BLaER1 (cell line): ENCODE results near the gene SLC39A10.
"Not testable (repeated sequence)": the region's sequence is repeated elsewhere in the genome, so short reads cannot be mapped to it uniquely, and the experiment has no call there.

Experiments
- H3K27ac ChIP-seq: shearing (Covaris generic); formaldehyde crosslinking; 2 replicates; pipeline ENCODE4 v1.8.1; 2022
- H3K27me3 ChIP-seq: shearing (Covaris generic); formaldehyde crosslinking; 2 replicates; pipeline ENCODE4 v1.8.1; 2022
- H3K36me3 ChIP-seq: shearing (Covaris generic); formaldehyde crosslinking; 2 replicates; pipeline ENCODE4 v1.8.1; 2022
- H3K4me1 ChIP-seq: shearing (Covaris generic); formaldehyde crosslinking; 2 replicates; pipeline ENCODE4 v1.8.1; 2022
- H3K4me2 ChIP-seq: shearing (Covaris generic); formaldehyde crosslinking; 2 replicates; pipeline ENCODE4 v1.8.1; 2022
- H3K4me3 ChIP-seq: shearing (Covaris generic); formaldehyde crosslinking; 2 replicates; pipeline ENCODE4 v1.8.1; 2022
- H3K9ac ChIP-seq: shearing (Covaris generic); formaldehyde crosslinking; 2 replicates; pipeline ENCODE4 v1.8.1; 2022
- H3K9me3 ChIP-seq: shearing (Covaris generic); formaldehyde crosslinking; 2 replicates; pipeline ENCODE4 v1.8.1; 2022
- H4K20me1 ChIP-seq: shearing (Covaris generic); formaldehyde crosslinking; 2 replicates; pipeline ENCODE4 v1.8.1; 2022
- Cebpa-rat ChIP-seq: shearing (Covaris generic); IDR thresholded peaks from 2 replicates; pipeline ENCODE4 v1.8.1; 2022

Gene SLC39A10

DNA sequence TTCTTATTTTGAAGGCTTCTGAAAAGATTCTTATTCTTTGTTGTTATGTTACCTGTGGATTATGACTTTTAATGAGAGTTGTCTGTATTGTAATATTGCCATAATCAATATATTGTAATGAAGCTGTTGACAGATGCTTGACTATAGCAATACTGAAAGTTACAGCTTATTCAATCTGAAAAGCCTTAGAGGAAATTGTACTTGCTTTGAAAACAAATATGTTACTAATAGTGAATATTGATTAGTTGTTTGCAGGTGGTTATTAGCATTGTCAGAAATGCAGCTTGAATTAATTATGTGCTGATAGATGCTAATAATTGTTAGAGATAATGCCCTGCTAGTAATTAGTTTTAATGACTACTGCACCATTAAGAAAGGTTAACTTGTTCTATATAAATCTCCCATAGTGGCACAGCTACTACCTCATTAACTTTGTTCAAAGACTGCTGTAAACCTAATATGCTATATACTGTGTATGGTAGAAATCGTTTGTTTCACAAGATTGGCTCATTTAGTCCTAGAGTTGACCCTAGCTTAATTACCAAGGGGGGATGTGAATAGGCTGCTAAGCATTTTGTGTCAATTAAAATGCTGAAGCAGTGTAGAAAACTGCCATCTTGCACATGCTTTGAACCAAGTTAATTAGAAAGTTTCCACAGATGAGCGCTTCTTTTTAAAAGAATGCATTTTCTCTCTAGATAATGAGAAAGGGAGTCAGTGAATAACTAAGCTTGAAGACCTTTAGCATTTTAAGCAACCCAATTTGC lies 30.5 kb downstream of the SLC39A10 start:
- H3K4me3 ChIP-seq, result no peak overlapping the region
- H3K4me1 ChIP-seq, result no peaks in the 10 kb centered on the region
- H3K27ac ChIP-seq, result no peak overlapping the region
- H3K9me3 ChIP-seq, result peaks cover 26% of the 10 kb centered on the region
- H3K9ac ChIP-seq, result no peak overlapping the region
- peaks cover 37% of the 10 kb centered on the region; the same call in 1 of the 2 replicates for H3K36me3 ChIP-seq
- no peaks in the 10 kb centered on the region; the same call in 1 of the 2 replicates for H4K20me1 ChIP-seq
- no peaks in the 10 kb centered on the region for H3K27me3 ChIP-seq
- no peak for TF ChIP-seq Cebpa-rat
- no peak overlapping the region for H3K4me2 ChIP-seq

GRCh38 chr2:195692531-195692930 lies 35.5 kb downstream of the SLC39A10 start:
- H3K27me3 ChIP-seq, H3K4me3 ChIP-seq, H3K4me1 ChIP-seq, H4K20me1 ChIP-seq, H3K9ac ChIP-seq, H3K27ac ChIP-seq, H3K4me2 ChIP-seq: not testable (repeated sequence)
- Histone ChIP-seq H3K9me3 (peaks cover 58% of the 10 kb centered on the region), H3K36me3 (peaks cover 53% of the 10 kb centered on the region)

DNA sequence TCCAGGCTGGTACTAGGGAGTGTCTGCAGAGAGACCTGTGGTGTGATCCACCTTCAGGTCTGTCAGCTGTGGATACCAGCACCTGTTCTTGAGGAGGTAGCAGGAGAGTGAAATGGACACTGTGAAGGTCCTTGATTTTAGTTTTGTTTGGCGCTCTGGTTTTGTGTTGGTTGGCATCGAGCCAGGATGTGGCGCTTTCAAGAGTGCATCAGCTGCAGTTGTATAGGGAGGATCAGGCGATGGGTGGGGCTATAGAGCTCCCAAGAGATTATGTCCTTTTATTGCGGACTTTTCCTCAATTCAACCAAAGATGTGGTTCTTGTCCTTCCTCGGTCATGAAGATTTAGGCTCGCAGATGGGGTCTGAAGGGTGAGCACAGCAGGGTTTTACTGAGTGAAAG lies 37.5 kb downstream of the SLC39A10 start:
- Histone ChIP-seq H3K4me2 (no peak overlapping the region), H3K9me3 (peaks cover 57% of the 10 kb centered on the region), H3K27ac (no peak overlapping the region), H3K9ac (no peak overlapping the region), H3K27me3 (no peaks in the 10 kb centered on the region), H4K20me1 (no peaks in the 10 kb centered on the region; the same call in 1 of the 2 replicates), H3K36me3 (peaks cover 47% of the 10 kb centered on the region), H3K4me3 (no peak overlapping the region), H3K4me1 (no peaks in the 10 kb centered on the region)
- no peak for TF ChIP-seq Cebpa-rat

- Histone ChIP-seq H3K4me1 (no peaks in the 10 kb centered on the region), H3K4me2 (no peak overlapping the region), H3K9me3 (peaks cover 57% of the 10 kb centered on the region), H4K20me1 (no peaks in the 10 kb centered on the region; the same call in 1 of the 2 replicates), H3K27ac (no peak overlapping the region), H3K4me3 (no peak overlapping the region), H3K9ac (no peak overlapping the region), H3K36me3 (peaks cover 42% of the 10 kb centered on the region), H3K27me3 (no peaks in the 10 kb centered on the region)
- no peak for TF ChIP-seq Cebpa-rat
Observed at GRCh38 chr2:195695002-195695631, 38.1 kb downstream of the SLC39A10 start.

DNA sequence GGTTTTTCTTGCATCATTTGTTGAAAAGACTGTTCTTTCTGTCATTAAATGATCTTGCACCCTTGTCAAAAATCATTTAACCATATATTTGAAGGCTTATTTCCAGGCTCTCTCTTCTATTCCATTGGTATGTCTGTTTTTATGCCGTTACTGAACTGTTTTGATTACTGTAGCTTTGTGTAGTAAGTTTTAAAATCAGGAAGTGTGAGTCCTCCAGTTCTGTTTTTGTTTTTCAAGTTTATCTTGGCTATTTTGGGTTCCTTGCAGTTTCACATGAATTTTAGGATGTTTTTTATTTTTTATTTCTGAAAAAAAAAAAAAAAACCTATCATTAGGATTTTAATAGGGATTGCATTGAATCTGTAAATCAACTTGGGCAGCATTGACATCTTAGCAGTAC lies 39.0 kb downstream of the SLC39A10 start:
- no peak for TF ChIP-seq Cebpa-rat
- H3K4me2 ChIP-seq, result no peak overlapping the region

GRCh38 chr2:195697681-195698220 lies 40.7 kb downstream of the SLC39A10 start:
- no peaks in the 10 kb centered on the region for H3K27me3 ChIP-seq
- H3K4me1 ChIP-seq, result no peaks in the 10 kb centered on the region
- H3K4me2 ChIP-seq, result no peak overlapping the region
- peaks cover 37% of the 10 kb centered on the region for H3K36me3 ChIP-seq
- no peak overlapping the region for H3K27ac ChIP-seq
- no peaks in the 10 kb centered on the region for H4K20me1 ChIP-seq
- TF ChIP-seq Cebpa-rat, result no peak
- H3K9ac ChIP-seq, result no peak overlapping the region
- H3K4me3 ChIP-seq, result no peak overlapping the region
- H3K9me3 ChIP-seq, result peaks cover 48% of the 10 kb centered on the region

More for the DNA sequence above, 39.0 kb downstream of the SLC39A10 start:
- H3K36me3 ChIP-seq, result peaks cover 39% of the 10 kb centered on the region
- no peak overlapping the region for H3K27ac ChIP-seq
- no peak overlapping the region for H3K9ac ChIP-seq
- no peak overlapping the region for H3K4me3 ChIP-seq
- H3K4me1 ChIP-seq, result no peaks in the 10 kb centered on the region
- peaks cover 55% of the 10 kb centered on the region for H3K9me3 ChIP-seq
- H4K20me1 ChIP-seq, result no peaks in the 10 kb centered on the region; the same call in 1 of the 2 replicates
- no peaks in the 10 kb centered on the region for H3K27me3 ChIP-seq

DNA sequence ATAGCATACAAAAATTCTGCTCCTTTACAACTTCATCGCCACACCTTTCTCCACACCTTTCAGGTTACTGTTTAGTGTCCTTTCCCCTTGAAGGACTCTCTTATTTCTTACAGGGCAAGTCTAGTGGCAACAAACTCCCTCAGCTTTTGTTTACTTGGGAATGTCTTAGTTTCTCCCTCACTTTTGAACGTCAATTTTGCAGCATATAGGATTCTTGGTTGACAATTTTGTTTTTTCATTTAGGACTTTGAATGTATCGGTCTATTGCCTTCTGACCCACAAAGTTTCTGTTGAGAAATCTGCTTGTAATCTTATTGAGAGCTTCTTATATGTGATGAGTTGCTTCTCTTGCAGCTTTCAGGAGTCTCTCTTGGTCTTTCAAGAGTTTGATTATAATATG lies 43.5 kb downstream of the SLC39A10 start:
- no peaks in the 10 kb centered on the region for H4K20me1 ChIP-seq

DNA sequence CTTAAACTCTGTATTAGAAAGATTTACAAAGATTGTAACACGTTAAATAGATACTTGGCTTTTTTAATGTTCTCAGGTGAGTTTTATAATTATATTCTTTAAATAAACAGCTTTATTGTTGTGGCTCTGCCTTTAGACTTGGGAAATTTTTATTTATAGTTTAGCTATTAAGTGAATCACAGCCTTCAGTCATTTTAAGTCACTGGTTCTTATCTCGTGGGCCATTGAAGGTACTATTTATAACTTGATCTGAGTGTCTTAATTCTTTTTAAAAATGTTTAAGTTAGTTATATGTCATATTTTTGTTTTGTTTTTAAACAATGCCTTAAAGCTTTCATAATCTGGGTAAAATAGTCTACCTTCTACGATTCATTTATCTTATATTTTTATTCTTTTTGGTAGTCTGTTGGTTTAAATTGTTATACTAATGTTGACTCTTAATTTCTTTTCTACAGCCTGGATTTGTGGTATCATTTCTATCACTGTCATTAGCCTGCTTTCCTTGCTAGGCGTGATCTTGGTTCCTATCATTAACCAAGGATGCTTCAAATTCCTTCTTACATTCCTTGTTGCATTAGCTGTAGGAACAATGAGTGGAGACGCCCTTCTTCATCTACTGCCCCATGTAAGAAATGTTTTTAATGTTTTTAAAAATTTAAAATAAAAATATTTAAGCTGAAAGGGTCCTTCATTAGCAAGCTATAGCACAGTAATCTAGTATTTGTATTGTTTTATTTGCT lies 49.3 kb downstream of the SLC39A10 start:
- TF ChIP-seq Cebpa-rat, result no peak
- Histone ChIP-seq H3K36me3 (peaks cover 28% of the 10 kb centered on the region), H3K9ac (no peak overlapping the region), H3K9me3 (peaks cover 5% of the 10 kb centered on the region; the same call in 1 of the 2 replicates), H3K27me3 (no peaks in the 10 kb centered on the region), H3K4me3 (no peak overlapping the region), H3K4me2 (no peak overlapping the region), H3K27ac (no peak overlapping the region), H4K20me1 (no peaks in the 10 kb centered on the region), H3K4me1 (no peaks in the 10 kb centered on the region)

More for the DNA sequence above, 43.5 kb downstream of the SLC39A10 start:
- Histone ChIP-seq H3K4me2 (no peak overlapping the region), H3K9me3 (peaks cover 25% of the 10 kb centered on the region), H3K9ac (no peak overlapping the region), H3K4me1 (no peaks in the 10 kb centered on the region), H3K36me3 (peaks cover 24% of the 10 kb centered on the region), H3K27ac (no peak overlapping the region), H3K27me3 (no peaks in the 10 kb centered on the region), H3K4me3 (no peak overlapping the region; the same call in 1 of the 2 replicates)
- no peak for TF ChIP-seq Cebpa-rat

DNA sequence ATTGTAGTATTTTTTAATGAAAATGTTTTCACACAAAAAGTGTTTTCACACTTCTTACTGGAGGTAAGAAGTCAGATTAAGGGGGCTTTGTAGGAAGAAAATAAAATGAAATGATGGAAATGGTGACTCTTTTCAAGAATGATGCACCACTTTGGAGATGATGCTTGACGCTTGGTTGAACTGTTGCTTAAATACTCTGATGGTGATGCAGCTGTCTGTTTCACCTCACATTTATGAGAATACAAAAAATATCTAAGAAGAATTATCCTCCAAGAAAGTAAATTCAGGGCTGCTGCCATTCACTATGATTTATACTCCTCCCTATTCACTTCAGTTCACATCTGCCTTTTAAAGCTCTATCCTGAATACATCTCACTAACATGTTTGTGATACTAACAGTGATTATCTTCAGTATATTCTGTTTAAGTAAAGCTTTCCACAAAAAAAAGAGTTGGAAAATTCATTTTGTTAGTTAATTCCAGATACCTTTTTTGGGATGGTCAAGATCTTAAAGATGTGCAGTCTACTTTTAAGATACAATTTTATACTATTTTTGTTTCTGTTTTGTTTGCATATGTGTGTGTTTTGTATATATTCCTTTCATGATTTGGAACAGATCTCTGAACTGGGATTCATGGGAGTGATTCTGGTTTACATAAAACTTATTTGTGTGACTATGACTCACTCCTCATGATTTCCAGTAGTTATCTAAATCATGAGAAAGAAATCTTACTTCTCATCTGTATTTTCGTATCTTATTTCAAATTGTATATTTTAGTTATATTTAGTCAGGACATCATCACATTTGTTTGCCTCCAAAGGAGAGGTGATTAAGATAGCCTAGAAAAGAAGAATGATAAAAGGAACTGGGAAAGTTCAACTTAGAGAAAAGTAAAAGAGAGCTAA lies 53.1 kb downstream of the SLC39A10 start:
- Histone ChIP-seq H3K9ac (no peak overlapping the region), H3K27ac (no peak overlapping the region), H4K20me1 (no peaks in the 10 kb centered on the region), H3K4me2 (no peak overlapping the region), H3K9me3 (no peaks in the 10 kb centered on the region), H3K4me3 (no peak overlapping the region), H3K4me1 (peaks cover 4% of the 10 kb centered on the region; the same call in 1 of the 2 replicates), H3K36me3 (peaks cover 39% of the 10 kb centered on the region), H3K27me3 (no peaks in the 10 kb centered on the region)
- no peak for TF ChIP-seq Cebpa-rat
